GM12878 (cell line): ENCODE data around the gene CA14. TPM values are rescaled to one million over a fixed set of nuclear protein-coding genes. Genes with fewer than 3 reads are reported as not detected.

ENCODE experiments used
- ATAC-seq: fragments of 200-7000 bp; cut with Tn5 transposase; 3 replicates; pipeline ENCODE4 v1.9.1; 2020; ENCODE audit warnings: mild to moderate bottlenecking, moderate library complexity
- BruUV-seq: library from RNA; stranded (reverse); fragments of 400-500 nt; replicated peaks from 2 replicates; lab custom pipeline; 2021; lab: Mats Ljungman, UMichigan
- CTCF ChIA-PET: fragments of 300-600 bp; sonication (Branson Sonifier 250); formaldehyde crosslinking; extraction: SDS; loops from one replicate; lab custom pipeline; 2021; ENCODE audit warnings: inconsistent platforms; lab: Yijun Ruan, JAX
- POLR2A ChIA-PET: fragments of 350-600 bp; formaldehyde crosslinking; extraction: SDS; loops from one replicate; lab custom pipeline; 2021; ENCODE audit warnings: inconsistent platforms; lab: Charles Lee
- RAD21 ChIA-PET: fragments of 300-600 bp; sonication (Branson Sonifier 250); formaldehyde crosslinking; loops from one replicate; lab custom pipeline; 2023; ENCODE audit warnings: antibody characterized with exemption; ENCODE audit not compliant: unreplicated experiment; lab: Charles Lee
- SMC1A ChIA-PET: fragments of 300-600 bp; sonication (Branson Sonifier 250); formaldehyde crosslinking; loops from one replicate; lab custom pipeline; 2023; ENCODE audit not compliant: unreplicated experiment, uncharacterized antibody; lab: Charles Lee
- DNase-seq: peaks from one replicate; pipeline ENCODE4 v3.0.0-alpha.2; 2011; ENCODE audit warnings: low read depth, low spot score
- FAIRE-seq: peaks from 3 replicates; lab custom pipeline; 2011; peaks lifted over from hg19 to GRCh38; lab: Jason Lieb, UNC
- H2AFZ ChIP-seq: 2 replicates; pipeline ENCODE4 v1.6.0; 2011; ENCODE audit warnings: low read depth, low read length, control low read depth; ENCODE audit not compliant: control insufficient read depth
- H3K27ac ChIP-seq: 2 replicates; pipeline ENCODE4 v1.5.1; 2011; ENCODE audit warnings: control low read depth; ENCODE audit not compliant: control insufficient read depth, insufficient read depth
- H3K27me3 ChIP-seq, 2 experiments: replicated peaks in 1 of 2; 2 replicates each; pipeline versions ENCODE4 v1.6.0 to v1.6.1; 2011; ENCODE audit warnings: low read length in 1 of 2; ENCODE audit not compliant: control insufficient read depth in 2 of 2, insufficient read depth in 2 of 2
- H3K36me3 ChIP-seq, 2 experiments: 2 replicates each; pipeline ENCODE4 v1.5.1; 2011; ENCODE audit warnings: low read length in 1 of 2; ENCODE audit not compliant: control insufficient read depth in 2 of 2, insufficient read depth in 2 of 2
- H3K4me1 ChIP-seq: 2 replicates; pipeline ENCODE4 v1.6.1; 2011; ENCODE audit warnings: mild to moderate bottlenecking, low read length, moderate library complexity, mixed read lengths; ENCODE audit not compliant: control insufficient read depth, insufficient read depth
- H3K4me2 ChIP-seq: 2 replicates; pipeline ENCODE4 v1.6.0; 2011; ENCODE audit warnings: control low read depth; ENCODE audit not compliant: control insufficient read depth, insufficient read depth
- H3K4me3 ChIP-seq: fragments of 200-600 bp; sonication (generic); 2 replicates; pipeline ENCODE4 v1.5.1; 2016
- H3K79me2 ChIP-seq: 2 replicates; pipeline ENCODE4 v1.6.0; 2011; ENCODE audit warnings: low read length; ENCODE audit not compliant: control insufficient read depth, insufficient read depth
- H3K9ac ChIP-seq: 2 replicates; pipeline ENCODE4 v1.8.0; 2011; ENCODE audit warnings: low read length, control low read depth, mixed read lengths; ENCODE audit not compliant: control insufficient read depth, insufficient read depth
- H3K9me3 ChIP-seq: replicated peaks from 3 replicates; pipeline ENCODE4 v1.5.1; 2011; ENCODE audit warnings: mild to moderate bottlenecking, low read length; ENCODE audit not compliant: control insufficient read depth, insufficient read depth
- H4K20me1 ChIP-seq: 2 replicates; pipeline ENCODE4 v1.6.0; 2011; ENCODE audit not compliant: control insufficient read depth, insufficient read depth
- ATF3 ChIP-seq: IDR thresholded peaks from 2 replicates; pipeline ENCODE4 v1.6.1; 2011; ENCODE audit warnings: low read depth, mild to moderate bottlenecking, low read length, moderate library complexity, borderline replicate concordance; ENCODE audit errors: extremely low read depth
- HDGF ChIP-seq: fragments of 450-650 bp; IDR thresholded peaks from 2 replicates; pipeline ENCODE4 v1.6.1; 2016; ENCODE audit warnings: antibody characterized with exemption
- NR2C1 ChIP-seq: fragments of 450-650 bp; IDR thresholded peaks from 2 replicates; pipeline ENCODE4 v1.6.1; 2017; ENCODE audit warnings: antibody characterized with exemption, mild to moderate bottlenecking, moderate library complexity
- PAX5 ChIP-seq: IDR thresholded peaks from 2 replicates; pipeline ENCODE4 v1.6.1; 2011; ENCODE audit warnings: low read depth, low read length, borderline replicate concordance
- POLR2A ChIP-seq: IDR thresholded peaks from 2 replicates; pipeline ENCODE4 v1.6.1; 2011; ENCODE audit warnings: low read depth, mild to moderate bottlenecking, low read length
- RBBP5 ChIP-seq: fragments of 200-600 bp; sonication (generic); conservative IDR thresholded peaks from 2 replicates; pipeline ENCODE4 v1.6.1; 2016
- RELA ChIP-seq: fragments of 450-650 bp; IDR thresholded peaks from 2 replicates; pipeline ENCODE4 v1.8.0; 2014; ENCODE audit warnings: borderline replicate concordance; ENCODE audit not compliant: partially characterized antibody
- YBX1 ChIP-seq: fragments of 450-650 bp; IDR thresholded peaks from 2 replicates; pipeline ENCODE4 v1.6.1; 2016; ENCODE audit warnings: antibody characterized with exemption
- ZBTB33 ChIP-seq: fragments of 450-650 bp; IDR thresholded peaks from 2 replicates; pipeline ENCODE4 v1.6.1; 2017; ENCODE audit warnings: mild to moderate bottlenecking
- ZNF24 ChIP-seq: fragments of 450-650 bp; IDR thresholded peaks from 2 replicates; pipeline ENCODE4 v1.6.1; 2017; ENCODE audit warnings: antibody characterized with exemption, mild to moderate bottlenecking
- ZNF384 ChIP-seq: IDR thresholded peaks from 2 replicates; pipeline ENCODE4 v1.6.1; 2012; ENCODE audit warnings: low read depth, mild to moderate bottlenecking, low read length, improper control_type of control experiment, borderline replicate concordance
- WGBS: methylation state at CpG from one replicate; pipeline ENCODE4 v1.1.6; 2016; ENCODE audit warnings: low lambda C conversion rate; ENCODE audit not compliant: insufficient replicate concordance, insufficient coverage; ENCODE audit errors: missing lambda C conversion rate; 5-methylcytosine and 5-hydroxymethylcytosine counted together
- in situ Hi-C: fragments of 300-500 bp; cut with MboI; formaldehyde crosslinking; loops from 9 replicates; pipeline ENCODE4 v1.14.3; 2018; ENCODE audit warnings: mixed read lengths
- intact Hi-C: fragments of 100-400 bp; cut with micrococcal nuclease; formaldehyde crosslinking; loops from one replicate; pipeline ENCODE4 v1.14.2; 2022; ENCODE audit not compliant: unreplicated experiment
- polyA plus RNA-seq, 11 experiments: library from polyadenylated mRNA; depleted of rRNA in 4 of 11; unstranded in 6 of 11; stranded (reverse) in 5 of 11; fragments of >200 nt; fragmentation: Nextera tagmentation in 4 of 11; fragmentation: Illumina TruSeq in 1 of 11; extraction: Ambion mirVana in 4 of 11; extraction: Trizol in 1 of 11; gene quantifications; 1 replicate in 1 of 11; 2 replicates in 10 of 11; pipeline versions ENCODE4 v1.2.1 to v1.2.3, GENCODE V29; 2011 to 2016; ENCODE audit warnings: inconsistent platforms in 2 of 11, missing spikeins in 2 of 11, low read depth in 1 of 11
- total RNA-seq, 4 experiments: library from RNA; depleted of rRNA in 3 of 4; stranded (reverse); fragments of >200 nt in 3 of 4; fragmentation: Illumina TruSeq in 1 of 4; extraction: Trizol in 1 of 4; gene quantifications; 2 replicates each; pipeline versions ENCODE4 v1.2.1 to v1.2.3, GENCODE V29; 2013 to 2021
- TF ChIP-seq, protein P1 (sequence below): IDR thresholded peaks from 2 replicates; pipeline ENCODE4 v1.6.1; 2012; ENCODE audit warnings: low read depth, low read length, improper control_type of control experiment

CA14 gene
- total and polyA plus RNA-seq, 10 of the 15 experiments (the other 5 are each of a cell fraction or from before 2014, with no cell fraction given), result 0.11 to 0.35 (median 0.29) TPM; not detected in 6

GRCh38 chr1:150261367-150261766, 3.8 kb downstream of the CA14 start:
- WGBS, result 66% methylated on average over 6 of the region's 6 CpGs
- in situ Hi-C loops (no loop called here), intact Hi-C loops (no loop called here)
- Histone ChIP-seq H3K4me3 (no peak overlapping the region), H3K4me1 (no peaks in the 10 kb centered on the region; the same call in 1 of the 2 replicates), H3K36me3 (peaks cover 4 to 17% of the 10 kb centered on the region in 2 experiments), H3K27ac (no peak overlapping the region), H4K20me1 (no peaks in the 10 kb centered on the region), H3K79me2 (peaks cover 2% of the 10 kb centered on the region; the same call in 1 of the 2 replicates), H3K27me3 (no peaks in the 10 kb centered on the region; a peak in 2 of 4 replicates), H3K9me3 (no peaks in the 10 kb centered on the region), H3K4me2 (no peak overlapping the region), H2AFZ (no peak overlapping the region), H3K9ac (no peak overlapping the region)
- DNase-seq (no peak), FAIRE-seq (no peak), ATAC-seq (no peak)
- POLR2A ChIA-PET, result no interaction called here
- no TSS peak for BruUV-seq
- RAD21 ChIA-PET, result no interaction called here
- SMC1A ChIA-PET, result interaction anchor here (0.6 to 1.2 kb wide), 4 partner anchors 11 to 386 kb away, joined by 3 to 5 read pairs (median 3); partner anchors contain the start of gene C1orf54
- CTCF ChIA-PET, result interaction anchor here (1.3 to 5.8 kb wide), 2 partner anchors 10 to 20 kb away, joined by 4 to 27 read pairs; partner anchors contain the start of gene CIART
- TF ChIP-seq YBX1, result no peak
- peak; percentile 35; the same call in 1 of the 2 replicates for TF ChIP-seq POLR2A

DNA sequence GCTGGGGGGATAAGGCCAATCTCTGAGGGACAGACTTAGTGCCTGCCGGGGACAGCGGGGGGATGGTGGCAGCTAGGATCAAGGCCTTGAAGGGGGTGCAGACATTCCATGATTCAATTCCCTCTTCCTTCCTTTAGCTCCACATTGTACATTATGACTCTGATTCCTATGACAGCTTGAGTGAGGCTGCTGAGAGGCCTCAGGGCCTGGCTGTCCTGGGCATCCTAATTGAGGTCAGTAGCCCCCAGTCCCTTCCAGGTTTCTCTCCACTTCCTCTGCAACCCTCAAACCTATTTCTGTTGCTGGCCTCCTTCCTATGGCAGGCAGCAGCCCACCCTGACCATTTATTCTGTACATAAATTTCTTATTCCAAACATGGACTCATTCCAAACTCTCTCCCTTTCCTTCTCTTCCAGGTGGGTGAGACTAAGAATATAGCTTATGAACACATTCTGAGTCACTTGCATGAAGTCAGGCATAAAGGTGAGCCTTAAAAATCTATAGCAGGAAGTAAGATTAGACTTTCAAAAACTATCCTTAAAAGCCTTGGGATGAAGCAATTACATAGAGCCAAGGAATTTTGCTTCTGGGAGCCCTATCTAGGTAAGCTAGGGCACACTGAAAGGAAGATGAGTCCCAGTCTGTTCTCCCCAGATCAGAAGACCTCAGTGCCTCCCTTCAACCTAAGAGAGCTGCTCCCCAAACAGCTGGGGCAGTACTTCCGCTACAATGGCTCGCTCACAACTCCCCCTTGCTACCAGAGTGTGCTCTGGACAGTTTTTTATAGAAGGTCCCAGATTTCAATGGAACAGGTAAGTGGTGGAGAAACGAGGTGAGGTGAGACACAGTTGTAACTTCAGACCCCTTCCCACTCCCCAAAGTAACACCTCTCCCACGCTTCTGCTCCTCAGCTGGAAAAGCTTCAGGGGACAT, 5.1 kb downstream of the CA14 start:
- H3K4me2 ChIP-seq, result no peak overlapping the region
- H3K27ac ChIP-seq, result no peak overlapping the region
- H3K4me3 ChIP-seq, result no peak overlapping the region
- ChIA-PET POLR2A (interaction anchor here (0.6 to 1.6 kb wide), 2 partner anchors 9 to 42 kb away, joined by 3 to 4 read pairs; no protein-coding TSS in a partner anchor), CTCF (interaction anchor here (0.5 to 5.8 kb wide), 4 partner anchors 11 to 128 kb away, joined by 3 to 27 read pairs (median 4); partner anchors contain the start of gene CIART), SMC1A (interaction anchor here (0.7 to 1.5 kb wide), 3 partner anchors 10 to 16 kb away, joined by 3 to 6 read pairs (median 4); partner anchors contain the start of gene C1orf54), RAD21 (interaction anchor here (0.9 to 1.2 kb wide), 3 partner anchors 10 to 19 kb away, joined by 3 read pairs; partner anchors contain the start of gene C1orf54)
- WGBS, result 82% methylated on average over 6 of the region's 6 CpGs
- no peaks in the 10 kb centered on the region; a peak in 1 of 4 replicates for H3K27me3 ChIP-seq
- no peaks in the 10 kb centered on the region for H3K9me3 ChIP-seq
- no peak overlapping the region for H2AFZ ChIP-seq
- ATAC-seq, result peak; percentile 51
- H3K9ac ChIP-seq, result no peak overlapping the region
- intact Hi-C loops (no loop called here), in situ Hi-C loops (no loop called here)
- peaks cover 13% of the 10 kb centered on the region for H3K79me2 ChIP-seq
- no peak for FAIRE-seq
- no TSS peak for BruUV-seq
- H3K36me3 ChIP-seq, result peaks cover 4 to 19% of the 10 kb centered on the region in 2 experiments
- DNase-seq, result no peak
- H4K20me1 ChIP-seq, result no peaks in the 10 kb centered on the region
- no peaks in the 10 kb centered on the region; the same call in 1 of the 2 replicates for H3K4me1 ChIP-seq
- TF ChIP-seq, protein P1, sequence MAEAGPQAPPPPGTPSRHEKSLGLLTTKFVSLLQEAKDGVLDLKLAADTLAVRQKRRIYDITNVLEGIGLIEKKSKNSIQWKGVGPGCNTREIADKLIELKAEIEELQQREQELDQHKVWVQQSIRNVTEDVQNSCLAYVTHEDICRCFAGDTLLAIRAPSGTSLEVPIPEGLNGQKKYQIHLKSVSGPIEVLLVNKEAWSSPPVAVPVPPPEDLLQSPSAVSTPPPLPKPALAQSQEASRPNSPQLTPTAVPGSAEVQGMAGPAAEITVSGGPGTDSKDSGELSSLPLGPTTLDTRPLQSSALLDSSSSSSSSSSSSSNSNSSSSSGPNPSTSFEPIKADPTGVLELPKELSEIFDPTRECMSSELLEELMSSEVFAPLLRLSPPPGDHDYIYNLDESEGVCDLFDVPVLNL, result no peak
- TF ChIP-seq HDGF (no peak), ZBTB33 (no peak), ATF3 (no peak), RELA (no peak), NR2C1 (no peak), RBBP5 (no peak), PAX5 (no peak), ZNF384 (no peak), ZNF24 (no peak)
